Spinal cord (tissue), 10 donors: Measurements from ENCODE around the gene MAG. TPM values are rescaled to one million over a fixed set of nuclear protein-coding genes. Genes with fewer than 3 reads are reported as not detected.
A peak's percentile ranks its signal among the peaks of the same experiment; 100 is the strongest.

Source experiments
- DNase-seq, 6 donors: peaks; one replicate each; pipeline versions ENCODE4 v3.0.0 to v3.0.0-alpha.2; 2013 to 2015; ENCODE audit warnings: low spot score in 6 of 6, low read depth in 4 of 6
- H3K27ac ChIP-seq: one replicate; pipeline ENCODE4 v1.5.1; 2013; ENCODE audit warnings: low read depth, low read length, control low read depth
- H3K27me3 ChIP-seq: one replicate; pipeline ENCODE4 v1.6.1; 2013; ENCODE audit warnings: low read length; ENCODE audit not compliant: control insufficient read depth, insufficient read depth
- H3K36me3 ChIP-seq: one replicate; pipeline ENCODE4 v1.6.1; 2013; ENCODE audit warnings: low read length; ENCODE audit not compliant: control insufficient read depth, insufficient read depth
- H3K4me1 ChIP-seq: one replicate; pipeline ENCODE4 v1.6.1; 2013; ENCODE audit warnings: low read length; ENCODE audit not compliant: control insufficient read depth, insufficient read depth
- H3K4me3 ChIP-seq: one replicate; pipeline ENCODE4 v1.5.1; 2013; ENCODE audit warnings: low read depth, low read length, control low read depth
- H3K9me3 ChIP-seq: one replicate; pipeline ENCODE4 v1.6.1; 2013; ENCODE audit warnings: low read length; ENCODE audit not compliant: control insufficient read depth, insufficient read depth
- WGBS: methylation state at CpG from one replicate; pipeline ENCODE4 v1.1.5; 2013; ENCODE audit warnings: missing lambda C conversion rate; ENCODE audit not compliant: insufficient coverage; 5-methylcytosine and 5-hydroxymethylcytosine counted together
- polyA plus RNA-seq, 2 donors: library from polyadenylated mRNA; unstranded; fragments of 120-200 nt; gene quantifications; one replicate each; pipeline ENCODE4 v1.2.1, GENCODE V29; 2013; ENCODE audit not compliant: insufficient read length in 2 of 2
- total RNA-seq, 2 donors: library from RNA; depleted of rRNA in 1 of 2; stranded (reverse); fragments of 120-200 nt in 1 of 2; fragments of >200 nt in 1 of 2; gene quantifications; one replicate each; pipeline versions ENCODE4 v1.2.3 to v1.2.4, GENCODE V29; 2013 to 2014
- donor health status: healthy.

The MAG gene
- total and polyA plus RNA-seq, 4 donors, result 83.5 to 261 (median 232) TPM

GRCh38 chr19:35306473-35307246 is 14.7 kb downstream of the MAG start:
- H3K27ac ChIP-seq, result no peak overlapping the region
- peaks cover 13% of the 10 kb centered on the region for H3K4me1 ChIP-seq
- 84% methylated on average over 19 of the region's 20 CpGs for WGBS
- H3K27me3 ChIP-seq, result no peaks in the 10 kb centered on the region
- no peak for DNase-seq
- H3K9me3 ChIP-seq, result no peaks in the 10 kb centered on the region
- peaks cover 5% of the 10 kb centered on the region for H3K36me3 ChIP-seq
- H3K4me3 ChIP-seq, result no peak overlapping the region

- Histone ChIP-seq H3K4me1 (peaks cover 13% of the 10 kb centered on the region), H3K36me3 (peaks cover 9% of the 10 kb centered on the region), H3K27ac (no peak overlapping the region), H3K27me3 (no peaks in the 10 kb centered on the region), H3K4me3 (no peak overlapping the region), H3K9me3 (no peaks in the 10 kb centered on the region)
- no peak for DNase-seq
- 60% methylated on average over 10 of the region's 10 CpGs for WGBS
Measured at GRCh38 chr19:35307931-35308330, 16.0 kb downstream of the MAG start.

- peaks cover 9% of the 10 kb centered on the region for H3K36me3 ChIP-seq
- H3K4me1 ChIP-seq, result peaks cover 13% of the 10 kb centered on the region
- 73% methylated on average over 7 of the region's 7 CpGs for WGBS
- H3K4me3 ChIP-seq, result no peak overlapping the region
- no peak overlapping the region for H3K27ac ChIP-seq
- H3K9me3 ChIP-seq, result no peaks in the 10 kb centered on the region
- no peaks in the 10 kb centered on the region for H3K27me3 ChIP-seq
- no peak for DNase-seq
Measured at GRCh38 chr19:35308910-35309309, 16.9 kb downstream of the MAG start.

DNA sequence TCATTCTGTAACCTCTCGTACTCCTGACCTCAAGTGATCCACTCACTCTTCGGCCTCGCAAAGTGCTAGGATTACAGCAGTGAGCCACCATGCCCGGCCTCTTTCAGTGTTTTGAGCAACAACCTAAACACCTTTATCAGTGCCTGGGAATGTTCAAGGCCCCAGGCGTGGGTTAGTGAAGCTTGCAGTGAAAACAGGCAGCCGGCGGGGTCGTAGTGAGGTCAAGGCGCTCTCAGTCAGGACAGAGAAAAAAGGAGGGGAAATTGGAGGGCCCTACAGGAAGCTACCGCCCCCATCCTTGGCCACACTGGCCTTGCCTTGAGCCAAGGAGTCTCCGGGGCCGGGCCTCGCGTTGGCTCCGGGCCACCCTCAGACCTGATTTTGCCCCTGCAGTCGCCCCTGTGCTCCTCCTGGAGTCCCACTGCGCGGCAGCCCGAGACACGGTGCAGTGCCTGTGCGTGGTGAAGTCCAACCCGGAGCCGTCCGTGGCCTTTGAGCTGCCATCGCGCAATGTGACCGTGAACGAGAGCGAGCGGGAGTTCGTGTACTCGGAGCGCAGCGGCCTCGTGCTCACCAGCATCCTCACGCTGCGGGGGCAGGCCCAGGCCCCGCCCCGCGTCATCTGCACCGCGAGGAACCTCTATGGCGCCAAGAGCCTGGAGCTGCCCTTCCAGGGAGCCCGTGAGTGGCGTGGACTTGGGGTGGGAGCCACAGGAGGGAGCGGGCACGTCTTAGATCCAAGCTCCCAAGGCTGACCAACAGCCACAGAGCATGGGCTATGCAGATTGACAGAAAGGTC is 17.7 kb downstream of the MAG start:
- H3K36me3 ChIP-seq, result peaks cover 9% of the 10 kb centered on the region
- DNase-seq, result peak in 1 of 6 donors; percentile 41
- H3K27me3 ChIP-seq, result no peaks in the 10 kb centered on the region
- WGBS, result 66% methylated on average over 46 of the region's 47 CpGs
- H3K9me3 ChIP-seq, result no peaks in the 10 kb centered on the region
- H3K4me3 ChIP-seq, result no peak overlapping the region
- H3K4me1 ChIP-seq, result peaks cover 13% of the 10 kb centered on the region
- H3K27ac ChIP-seq, result no peak overlapping the region

- Histone ChIP-seq H3K27ac (no peak overlapping the region), H3K9me3 (no peaks in the 10 kb centered on the region), H3K4me3 (no peak overlapping the region), H3K27me3 (no peaks in the 10 kb centered on the region), H3K4me1 (peaks cover 13% of the 10 kb centered on the region), H3K36me3 (peaks cover 9% of the 10 kb centered on the region)
- WGBS, result 93% methylated on average over 5 of the region's 12 CpGs
- DNase-seq, result no peak
Measured at GRCh38 chr19:35310331-35310730, 18.4 kb downstream of the MAG start.

DNA sequence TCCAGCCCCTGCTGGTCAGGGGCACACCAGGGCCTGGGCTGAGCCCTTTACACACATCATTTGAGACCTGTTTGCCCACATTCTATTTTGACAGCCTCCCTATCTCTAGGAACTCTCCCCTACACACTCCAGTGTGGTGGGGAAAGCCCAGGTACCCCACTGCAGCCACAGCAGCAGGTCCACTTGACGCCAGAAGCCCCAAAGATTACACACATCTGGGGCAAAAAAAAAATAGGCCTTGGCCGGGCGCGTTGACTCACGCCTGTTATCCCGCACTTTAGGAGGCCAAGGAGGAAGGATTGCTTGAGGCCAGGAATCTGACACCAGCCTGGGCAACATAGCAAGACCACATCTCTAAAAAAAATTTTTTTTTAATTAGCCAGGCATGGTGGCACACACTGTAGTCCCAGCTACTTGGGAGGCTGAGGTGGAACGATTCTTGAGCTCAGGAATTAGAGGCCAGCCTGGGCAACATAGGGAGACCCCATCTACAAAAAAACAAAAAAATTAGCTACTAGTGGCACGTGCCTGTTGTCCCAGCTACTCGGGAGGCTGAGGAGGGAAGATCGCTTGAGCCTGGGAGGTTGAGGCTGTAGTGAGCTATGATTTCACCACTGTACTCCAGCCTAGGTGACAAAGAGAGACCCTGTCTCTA is 19.0 kb downstream of the MAG start:
- DNase-seq, result no peak
- 100% methylated on average over 1 of the region's 10 CpGs for WGBS
- peaks cover 13% of the 10 kb centered on the region for H3K4me1 ChIP-seq
- H3K4me3 ChIP-seq, result no peak overlapping the region
- no peaks in the 10 kb centered on the region for H3K9me3 ChIP-seq
- no peaks in the 10 kb centered on the region for H3K27me3 ChIP-seq
- H3K36me3 ChIP-seq, result peaks cover 9% of the 10 kb centered on the region
- no peak overlapping the region for H3K27ac ChIP-seq

GRCh38 chr19:35311901-35312665 is 20.1 kb downstream of the MAG start:
- no peak overlapping the region for H3K27ac ChIP-seq
- no peaks in the 10 kb centered on the region for H3K27me3 ChIP-seq
- no peaks in the 10 kb centered on the region for H3K9me3 ChIP-seq
- no peak overlapping the region for H3K4me3 ChIP-seq
- no peak for DNase-seq
- peaks cover 13% of the 10 kb centered on the region for H3K4me1 ChIP-seq
- H3K36me3 ChIP-seq, result peaks cover 9% of the 10 kb centered on the region
- 78% methylated on average over 18 of the region's 21 CpGs for WGBS

GRCh38 chr19:35313587-35313986 is 21.6 kb downstream of the MAG start:
- H3K27ac ChIP-seq, result no peak overlapping the region
- 60% methylated on average over 6 of the region's 7 CpGs for WGBS
- no peaks in the 10 kb centered on the region for H3K27me3 ChIP-seq
- no peaks in the 10 kb centered on the region for H3K9me3 ChIP-seq
- no peak for DNase-seq
- H3K36me3 ChIP-seq, result peaks cover 9% of the 10 kb centered on the region
- peaks cover 22% of the 10 kb centered on the region for H3K4me1 ChIP-seq
- H3K4me3 ChIP-seq, result no peak overlapping the region

DNA sequence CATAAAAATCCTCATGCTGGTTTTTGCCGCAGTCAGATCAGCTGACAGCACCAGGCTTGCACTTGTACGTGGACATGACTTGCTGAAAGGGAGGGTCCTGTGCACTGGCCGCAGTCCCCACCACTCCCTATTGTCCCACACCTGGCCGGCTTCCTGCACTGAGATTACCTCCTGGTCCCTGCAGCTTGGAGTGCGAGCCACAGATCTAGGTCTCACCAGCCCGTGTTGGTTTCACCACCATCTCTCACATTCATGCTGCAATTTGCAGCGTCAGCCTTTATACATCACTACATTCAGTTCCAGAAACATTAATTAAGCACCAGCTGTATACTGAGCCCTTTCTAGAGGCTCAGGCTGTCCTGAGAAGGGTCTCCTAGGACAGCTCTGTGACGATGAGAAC is 22.1 kb downstream of the MAG start:
- Histone ChIP-seq H3K36me3 (peaks cover 9% of the 10 kb centered on the region), H3K4me1 (peaks cover 25% of the 10 kb centered on the region), H3K27ac (no peak overlapping the region), H3K4me3 (no peak overlapping the region), H3K27me3 (no peaks in the 10 kb centered on the region), H3K9me3 (no peaks in the 10 kb centered on the region)
- no peak for DNase-seq
- 91% methylated on average over 7 of the region's 8 CpGs for WGBS
